GM19328 (cell line): ENCODE measurements around the gene MAMDC2.

Experiments used
- ATAC-seq: cut with Tn5 transposase; IDR thresholded peaks from one replicate; pipeline ENCODE4 v1.9.1; 2021; ENCODE audit warnings: mild to moderate bottlenecking, moderate library complexity; ENCODE audit not compliant: unreplicated experiment

Gene MAMDC2

GRCh38 chr9:70130266-70130665 is 86.6 kb downstream of the MAMDC2 start:
- no peak for ATAC-seq

- ATAC-seq = no peak
Measured at GRCh38 chr9:70131296-70131695, 87.6 kb downstream of the MAMDC2 start.

DNA sequence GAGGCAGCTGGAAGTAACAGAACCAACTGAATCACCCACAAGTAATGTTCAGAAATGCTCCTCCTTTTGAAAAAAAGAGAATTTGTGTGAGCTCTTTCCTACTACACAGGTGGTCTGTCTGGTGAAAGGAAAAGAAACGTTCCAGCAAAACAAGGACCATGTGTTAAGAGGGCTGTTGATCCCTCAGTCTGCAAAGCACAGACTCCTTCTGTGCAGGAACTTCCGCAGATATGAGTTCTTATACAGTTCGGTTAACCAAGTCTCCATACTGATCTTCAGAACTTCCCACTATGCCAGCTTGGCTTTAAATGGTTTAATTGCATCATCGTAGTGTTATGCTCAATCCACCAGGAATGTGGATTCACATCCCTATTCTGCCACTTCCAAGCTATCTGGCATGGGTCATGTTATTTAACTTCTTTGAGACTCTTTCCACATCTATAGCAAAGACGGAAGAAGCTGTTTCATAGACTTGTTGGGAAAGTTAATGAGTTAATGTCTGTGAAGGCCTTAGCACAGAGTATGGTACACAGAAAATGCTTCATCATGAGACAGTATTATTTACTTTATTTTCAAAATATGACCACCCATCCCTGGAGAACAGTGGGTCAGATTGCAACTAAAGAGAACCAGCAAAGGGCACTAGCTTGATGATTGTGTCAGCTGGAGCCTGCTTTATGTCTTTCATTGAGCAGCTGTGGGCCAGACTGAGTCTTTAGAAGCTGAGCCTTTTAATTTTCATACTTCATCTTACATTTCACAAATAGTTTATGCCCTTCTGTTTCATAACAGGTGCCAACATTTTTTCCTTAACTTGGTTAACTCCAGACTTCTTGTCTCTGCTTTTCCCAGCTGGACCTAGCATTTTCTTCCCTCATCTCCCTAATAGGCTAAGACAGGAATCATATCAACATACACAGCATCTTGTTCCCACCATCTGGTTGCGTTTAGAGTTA is 89.9 kb downstream of the MAMDC2 start:
- no peak for ATAC-seq

GRCh38 chr9:70134360-70134759 is 90.7 kb downstream of the MAMDC2 start:
- ATAC-seq = no peak

- no peak for ATAC-seq
Measured at GRCh38 chr9:70135176-70135575, 91.5 kb downstream of the MAMDC2 start.

GRCh38 chr9:70136632-70137031 is 93.0 kb downstream of the MAMDC2 start:
- no peak for ATAC-seq

GRCh38 chr9:70137577-70137976 is 93.9 kb downstream of the MAMDC2 start:
- no peak for ATAC-seq

GRCh38 chr9:70142101-70142500 is 98.5 kb downstream of the MAMDC2 start:
- ATAC-seq = no peak

GRCh38 chr9:70143394-70144130 is 99.9 kb downstream of the MAMDC2 start:
- ATAC-seq = no peak

GRCh38 chr9:70144131-70144503 is 100.5 kb downstream of the MAMDC2 start:
- ATAC-seq = no peak

DNA sequence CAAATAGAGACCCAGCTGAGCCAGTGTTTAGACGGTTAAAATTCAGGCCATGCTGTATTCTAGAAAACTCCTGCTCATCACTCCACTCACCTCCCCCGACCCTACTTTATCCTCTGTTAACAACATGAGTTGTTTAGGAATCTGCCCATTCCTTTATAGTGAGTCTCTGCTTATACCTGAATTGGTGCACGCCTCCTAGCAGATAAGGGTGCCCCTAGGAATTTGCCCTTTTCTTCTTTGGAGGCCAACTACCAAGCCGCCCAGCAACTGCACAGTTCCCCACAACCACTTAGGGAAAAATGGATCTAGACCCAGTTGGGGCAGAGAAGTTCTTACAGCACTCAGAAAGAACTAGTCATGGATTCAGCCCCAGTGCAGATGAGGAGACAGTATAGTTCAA is 102.3 kb downstream of the MAMDC2 start:
- no peak for ATAC-seq

GRCh38 chr9:70147196-70147595 is 103.5 kb downstream of the MAMDC2 start:
- no peak for ATAC-seq

DNA sequence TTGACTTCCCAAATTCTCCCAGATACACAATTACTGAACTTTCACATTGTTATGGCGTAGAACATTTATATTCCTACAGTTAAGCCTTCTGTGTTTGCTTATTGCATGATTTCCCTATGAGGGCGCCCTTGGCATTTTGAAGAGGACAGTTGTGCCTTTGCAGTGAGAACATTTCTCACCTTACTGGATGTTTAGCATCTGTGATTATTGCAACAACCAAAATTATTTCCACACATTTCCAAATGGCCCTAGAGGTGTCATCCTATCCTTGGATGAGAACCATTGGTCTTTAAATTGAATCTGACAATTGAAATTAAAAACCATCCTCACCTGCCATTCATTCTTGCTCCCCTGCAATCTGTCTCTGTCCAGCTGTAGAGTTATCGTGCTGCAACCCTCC is 104.0 kb downstream of the MAMDC2 start:
- no peak for ATAC-seq

- no peak for ATAC-seq
Measured at GRCh38 chr9:70152350-70152749, 108.7 kb downstream of the MAMDC2 start.

DNA sequence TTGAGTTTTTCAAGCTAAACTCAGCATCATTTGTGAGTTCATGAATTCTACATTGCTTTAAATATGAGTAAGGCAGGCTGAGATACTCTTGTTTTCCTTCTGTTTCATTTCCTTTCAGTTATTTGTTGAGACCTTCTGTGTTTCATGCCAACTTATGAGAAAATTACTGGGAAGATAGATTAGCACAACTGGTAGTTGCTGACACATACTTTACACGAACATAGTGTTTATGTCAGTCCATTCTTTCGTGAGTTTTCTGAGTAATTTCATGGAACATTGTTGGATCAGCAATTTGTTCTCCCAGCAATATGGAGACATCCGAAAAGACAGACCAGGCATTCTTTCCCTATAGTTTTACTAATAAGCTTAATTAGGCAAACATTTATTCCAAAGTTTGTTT is 113.1 kb downstream of the MAMDC2 start:
- no peak for ATAC-seq

DNA sequence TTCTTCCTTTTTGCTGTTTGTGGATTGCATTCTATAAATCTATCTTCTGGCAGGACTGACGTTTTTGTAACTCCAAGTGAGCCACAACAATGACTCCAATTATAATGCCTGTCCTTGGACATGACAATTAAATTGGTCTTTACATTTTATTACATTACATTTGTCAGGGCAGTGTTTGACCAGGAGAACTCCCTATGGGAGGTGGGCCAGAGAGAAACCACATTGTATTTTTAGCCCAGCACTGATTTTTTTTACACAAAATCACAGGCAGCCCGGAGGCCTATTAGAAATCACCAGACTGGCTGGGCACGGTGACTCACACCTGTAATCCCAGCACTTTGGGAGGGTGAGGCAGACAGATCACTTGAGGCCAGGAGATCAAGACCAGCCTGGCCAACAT is 116.0 kb downstream of the MAMDC2 start:
- ATAC-seq = no peak

DNA sequence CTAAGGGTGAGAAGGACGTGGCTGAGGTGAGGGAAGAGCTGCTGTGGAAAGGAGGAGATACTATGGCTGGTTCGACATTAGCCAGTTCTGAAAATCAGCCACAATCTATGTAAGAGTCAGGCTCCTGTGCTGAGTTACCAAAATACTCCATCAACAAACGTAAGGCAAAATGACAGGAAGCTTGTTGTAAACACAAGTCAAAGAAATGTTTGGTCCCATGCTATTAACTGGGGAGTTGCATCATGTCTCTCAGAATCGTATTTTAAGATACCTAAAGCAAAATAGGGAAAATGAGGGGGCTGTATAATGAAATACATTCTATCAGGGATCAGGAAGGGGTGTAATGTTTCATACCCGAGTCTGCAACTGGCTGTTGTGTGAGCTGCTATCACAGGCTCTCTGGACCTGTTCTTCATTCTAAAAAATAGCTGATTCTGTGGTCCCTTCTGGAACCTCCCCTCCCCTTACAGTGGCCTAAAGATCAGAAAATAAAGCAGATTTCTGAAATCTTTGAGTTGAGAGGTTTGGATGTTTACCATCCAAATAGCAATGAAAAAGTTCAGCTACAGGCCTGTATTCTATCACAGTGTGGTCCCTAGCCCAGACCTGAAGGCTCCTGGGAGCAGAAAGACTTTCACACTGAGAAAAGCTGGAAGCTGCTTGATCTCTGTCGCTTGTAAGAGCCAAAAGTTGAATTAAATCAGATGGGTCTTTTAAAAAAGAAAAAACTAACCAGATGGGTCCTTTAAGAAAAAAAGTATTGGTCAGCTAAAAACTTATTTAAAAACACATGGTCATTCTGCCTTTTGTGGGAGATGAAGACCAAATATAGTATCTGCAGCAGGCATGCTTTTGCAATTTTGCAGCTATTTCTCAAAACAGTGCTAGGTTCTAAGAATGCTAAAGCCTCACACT is 117.3 kb downstream of the MAMDC2 start:
- ATAC-seq = no peak

DNA sequence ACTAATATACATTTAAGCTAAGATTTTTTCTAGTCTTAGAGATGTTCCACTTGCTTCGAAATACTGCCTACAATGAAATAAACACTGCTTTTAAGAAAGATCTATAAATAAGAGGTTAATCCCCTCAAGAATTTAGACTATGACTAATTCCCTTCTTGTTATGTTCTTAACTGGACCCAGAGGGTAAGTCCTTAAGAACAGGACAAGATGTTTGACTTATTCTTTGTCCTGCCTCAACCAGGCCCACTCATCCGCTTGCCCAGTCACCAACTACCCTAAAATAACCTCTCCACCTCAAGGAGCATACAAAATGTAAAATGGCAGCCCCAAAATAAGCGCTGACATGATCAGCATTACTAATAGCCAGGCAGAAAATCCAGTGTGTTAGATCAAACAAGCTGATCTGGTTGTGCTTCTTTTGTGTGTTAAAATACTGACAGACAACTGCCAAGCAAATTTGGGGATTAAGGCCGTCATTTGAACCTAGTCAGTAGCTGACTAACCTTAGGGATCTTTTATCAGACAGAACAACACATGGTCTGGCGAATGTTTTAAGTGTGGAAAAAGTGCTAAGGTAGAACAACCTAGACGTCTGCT is 121.5 kb downstream of the MAMDC2 start:
- ATAC-seq = no peak

GRCh38 chr9:70168521-70168920 is 124.9 kb downstream of the MAMDC2 start:
- ATAC-seq = no peak

GRCh38 chr9:70169222-70169621 is 125.6 kb downstream of the MAMDC2 start:
- no peak for ATAC-seq
